GM21423 (cell line): ENCODE measurements around the gene CORO1C.

ENCODE experiments used
- ATAC-seq: cut with Tn5 transposase; IDR thresholded peaks from one replicate; pipeline ENCODE4 v1.9.1; 2021; ENCODE audit warnings: mild to moderate bottlenecking, moderate library complexity; ENCODE audit not compliant: unreplicated experiment

CORO1C gene

GRCh38 chr12:108653922-108654321, 77.4 kb downstream of the CORO1C start:
- no peak for ATAC-seq

GRCh38 chr12:108653082-108653516, 78.2 kb downstream of the CORO1C start:
- no peak for ATAC-seq

GRCh38 chr12:108650083-108650482, 81.2 kb downstream of the CORO1C start:
- no peak for ATAC-seq

GRCh38 chr12:108649669-108650068, 81.6 kb downstream of the CORO1C start:
- no peak for ATAC-seq

GRCh38 chr12:108649126-108649525, 82.2 kb downstream of the CORO1C start:
- no peak for ATAC-seq

- no peak for ATAC-seq
These were observed 82.9 kb downstream of the CORO1C start for GRCh38 chr12:108648371-108648770.

GRCh38 chr12:108647585-108648287, 83.6 kb downstream of the CORO1C start:
- ATAC-seq, result no peak

GRCh38 chr12:108646600-108647579, 84.4 kb downstream of the CORO1C start:
- ATAC-seq, result no peak

- no peak for ATAC-seq
These were observed 85.4 kb downstream of the CORO1C start for GRCh38 chr12:108645686-108646599.

GRCh38 chr12:108644811-108645120, 86.6 kb downstream of the CORO1C start:
- ATAC-seq, result no peak

GRCh38 chr12:108643941-108644810, 87.1 kb downstream of the CORO1C start:
- ATAC-seq, result no peak

- no peak for ATAC-seq
These were observed 88.2 kb downstream of the CORO1C start for GRCh38 chr12:108642899-108643654.

- no peak for ATAC-seq
These were observed 88.9 kb downstream of the CORO1C start for GRCh38 chr12:108642269-108642870.

GRCh38 chr12:108641446-108642268, 89.7 kb downstream of the CORO1C start:
- ATAC-seq, result no peak

GRCh38 chr12:108640802-108641445, 90.4 kb downstream of the CORO1C start:
- ATAC-seq, result no peak

- no peak for ATAC-seq
These were observed 92.1 kb downstream of the CORO1C start for GRCh38 chr12:108638997-108639822.
